HEK293T (cell line): ENCODE measurements around the gene PYHIN1.

Experiments
- FOXA1 ChIP-seq: fragments of 450-650 bp; IDR thresholded peaks from 2 replicates; pipeline ENCODE4 v1.6.1; 2016; ENCODE audit warnings: mild to moderate bottlenecking
- FOXK2 ChIP-seq: fragments of 450-650 bp; IDR thresholded peaks from 2 replicates; pipeline ENCODE4 v1.6.1; 2016; ENCODE audit warnings: mild to moderate bottlenecking
- PKNOX1 ChIP-seq: fragments of 450-650 bp; IDR thresholded peaks from 2 replicates; pipeline ENCODE4 v1.6.1; 2016
- SP1 ChIP-seq: fragments of 450-650 bp; IDR thresholded peaks from 2 replicates; pipeline ENCODE4 v1.6.1; 2017
- SUZ12 ChIP-seq: fragments of 450-650 bp; IDR thresholded peaks from 2 replicates; pipeline ENCODE4 v1.6.1; 2016; ENCODE audit warnings: mild to moderate bottlenecking
- TARDBP ChIP-seq: fragments of 450-650 bp; IDR thresholded peaks from 2 replicates; pipeline ENCODE4 v1.6.1; 2016

GRCh38 chr1:159005161-159005560, 73.8 kb downstream of the PYHIN1 start:
- TF ChIP-seq PKNOX1 (no peak), FOXK2 (no peak), FOXA1 (no peak), TARDBP (no peak), SUZ12 (no peak), SP1 (no peak)
